Testis (tissue), 3 donors: ENCODE data around the gene LIPN. TPM values are rescaled to one million over a fixed set of nuclear protein-coding genes. Genes with fewer than 3 reads are reported as not detected.

Experiments
- DNase-seq: peaks from one replicate; pipeline ENCODE4 v3.0.0-alpha.2; 2019
- H3K27ac ChIP-seq, 2 donors: fragments of 200-600 bp; sonication (generic); one replicate each; pipeline ENCODE4 v1.5.1; 2019
- H3K27me3 ChIP-seq: fragments of 200-600 bp; sonication (generic); one replicate; pipeline ENCODE4 v1.5.1; 2019
- H3K36me3 ChIP-seq: fragments of 200-600 bp; sonication (generic); one replicate; pipeline ENCODE4 v1.5.1; 2017; ENCODE audit warnings: low read depth; ENCODE audit errors: missing control alignments
- H3K4me1 ChIP-seq: fragments of 200-600 bp; sonication (generic); one replicate; pipeline ENCODE4 v1.5.1; 2019
- H3K4me3 ChIP-seq, 2 donors: fragments of 200-600 bp; sonication (generic); one replicate each; pipeline ENCODE4 v1.5.1; 2017 to 2019
- H3K9me3 ChIP-seq: fragments of 200-600 bp; sonication (generic); one replicate; pipeline ENCODE4 v1.5.1; 2017
- POLR2A ChIP-seq: fragments of 450-650 bp; IDR thresholded peaks from one replicate; pipeline ENCODE4 v1.6.1; 2017; ENCODE audit warnings: antibody characterized with exemption, mild to moderate bottlenecking, moderate library complexity
- WGBS, 2 donors: methylation state at CpG; one replicate each; pipeline ENCODE4 v1.1.5; 2018; 5-methylcytosine and 5-hydroxymethylcytosine counted together
- intact Hi-C: fragments of 100-400 bp; cut with DNase I; formaldehyde crosslinking; loops from one replicate; pipeline ENCODE4 v1.15.1; 2023; ENCODE audit warnings: low total_unique reads
- polyA plus RNA-seq: library from polyadenylated mRNA; stranded (reverse); fragments of 350-450 nt; fragmentation: Illumina TruSeq; extraction: RNeasy Lipid Tissue Mini Kit (QIAGEN cat#74804); gene quantifications from one replicate; pipeline ENCODE4 v1.2.3, GENCODE V29; 2014; ENCODE audit warnings: low read depth, low replicate concordance; ENCODE audit not compliant: insufficient read depth
- total RNA-seq, 2 donors: library from RNA; depleted of rRNA; stranded (reverse); fragments of >200 nt; gene quantifications; one replicate each; pipeline ENCODE4 v1.2.3, GENCODE V29; 2016
- TF ChIP-seq, protein P1 (sequence below), 3 experiments: fragments of 450-650 bp in 2 of 3; fragments of 200-600 bp in 1 of 3; sonication (generic) in 1 of 3; IDR thresholded peaks; one replicate each; pipeline ENCODE4 v1.5.1; 2016 to 2019; ENCODE audit warnings: antibody characterized with exemption in 3 of 3, mild to moderate bottlenecking in 2 of 3, moderate library complexity in 1 of 3

Gene LIPN
- total and polyA plus RNA-seq, 3 donors from 2014 or later = 0.31 TPM; not detected in 2

DNA sequence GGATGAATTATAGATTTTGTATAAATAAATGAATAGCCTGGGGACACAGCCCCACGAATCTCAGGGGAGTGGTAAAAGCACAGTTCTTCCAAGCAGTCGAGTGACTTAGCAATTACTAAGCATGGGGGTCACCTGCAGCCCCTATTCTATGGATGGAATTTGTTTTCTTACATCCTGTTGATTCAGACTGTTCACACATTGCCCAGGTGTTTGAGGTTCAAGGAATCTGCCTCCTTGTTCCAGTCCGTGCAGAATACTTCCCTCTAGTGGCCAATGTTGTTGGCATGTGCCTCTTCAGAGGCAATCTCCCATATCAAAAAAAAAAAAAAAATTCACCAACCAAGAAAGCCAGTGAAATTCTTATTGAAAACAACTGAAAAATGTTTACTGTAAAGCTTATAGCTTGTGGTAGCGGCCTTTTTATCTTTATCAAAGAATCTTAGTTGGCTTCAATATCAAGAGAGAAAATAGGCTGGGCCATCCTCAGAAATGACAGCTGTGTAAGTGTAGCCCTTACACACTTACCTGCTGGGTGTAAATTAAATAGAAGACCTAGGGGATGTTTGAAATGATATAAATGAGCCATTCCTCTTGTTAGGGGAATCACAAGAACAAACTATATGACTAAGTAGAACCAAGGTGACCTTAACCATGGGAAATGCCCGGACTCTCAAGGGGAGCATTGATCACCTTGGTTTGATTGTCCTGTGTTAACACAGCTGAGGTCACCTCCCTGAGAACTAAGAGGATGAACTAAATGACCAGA lies 50.6 kb downstream of the LIPN start:
- H3K36me3 ChIP-seq = no peaks in the 10 kb centered on the region
- no peak overlapping the region for H3K27ac ChIP-seq
- H3K27me3 ChIP-seq = no peaks in the 10 kb centered on the region
- no peaks in the 10 kb centered on the region for H3K4me1 ChIP-seq
- no peak overlapping the region for H3K4me3 ChIP-seq
- intact Hi-C loops = no loop called here
- TF ChIP-seq, protein P1, sequence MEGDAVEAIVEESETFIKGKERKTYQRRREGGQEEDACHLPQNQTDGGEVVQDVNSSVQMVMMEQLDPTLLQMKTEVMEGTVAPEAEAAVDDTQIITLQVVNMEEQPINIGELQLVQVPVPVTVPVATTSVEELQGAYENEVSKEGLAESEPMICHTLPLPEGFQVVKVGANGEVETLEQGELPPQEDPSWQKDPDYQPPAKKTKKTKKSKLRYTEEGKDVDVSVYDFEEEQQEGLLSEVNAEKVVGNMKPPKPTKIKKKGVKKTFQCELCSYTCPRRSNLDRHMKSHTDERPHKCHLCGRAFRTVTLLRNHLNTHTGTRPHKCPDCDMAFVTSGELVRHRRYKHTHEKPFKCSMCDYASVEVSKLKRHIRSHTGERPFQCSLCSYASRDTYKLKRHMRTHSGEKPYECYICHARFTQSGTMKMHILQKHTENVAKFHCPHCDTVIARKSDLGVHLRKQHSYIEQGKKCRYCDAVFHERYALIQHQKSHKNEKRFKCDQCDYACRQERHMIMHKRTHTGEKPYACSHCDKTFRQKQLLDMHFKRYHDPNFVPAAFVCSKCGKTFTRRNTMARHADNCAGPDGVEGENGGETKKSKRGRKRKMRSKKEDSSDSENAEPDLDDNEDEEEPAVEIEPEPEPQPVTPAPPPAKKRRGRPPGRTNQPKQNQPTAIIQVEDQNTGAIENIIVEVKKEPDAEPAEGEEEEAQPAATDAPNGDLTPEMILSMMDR (IDR thresholded peaks at IDR 0.05) = peak in 2 of 3 experiments; percentile 45 to 65
- TF ChIP-seq POLR2A = no peak
- DNase-seq = peak; percentile 30
- WGBS, 2 donors = 60 to 65% methylated on average over 5 of the region's 5 CpGs
- H3K9me3 ChIP-seq = no peaks in the 10 kb centered on the region

DNA sequence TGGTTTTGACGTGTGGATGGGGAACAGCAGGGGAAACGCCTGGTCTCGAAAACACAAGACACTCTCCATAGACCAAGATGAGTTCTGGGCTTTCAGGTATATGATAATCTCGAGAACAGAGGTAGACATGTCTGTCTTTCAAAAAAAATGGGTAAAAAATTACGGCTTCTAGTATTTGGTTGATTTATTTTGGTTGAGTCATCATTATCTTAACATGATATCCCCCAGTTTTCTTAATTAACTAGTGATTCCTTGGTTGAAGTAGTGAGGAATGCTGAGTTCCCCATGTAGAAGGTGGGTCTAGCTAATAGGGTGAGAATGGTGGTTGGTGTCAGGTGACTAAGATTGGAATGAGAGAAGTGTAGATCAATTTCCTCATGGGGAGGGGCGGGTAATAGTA lies 53.4 kb downstream of the LIPN start:
- Histone ChIP-seq H3K4me1 (no peaks in the 10 kb centered on the region), H3K4me3 (no peak overlapping the region), H3K9me3 (no peaks in the 10 kb centered on the region), H3K36me3 (no peaks in the 10 kb centered on the region), H3K27ac (no peak overlapping the region), H3K27me3 (no peaks in the 10 kb centered on the region)
- intact Hi-C loops = no loop called here
- TF ChIP-seq, protein P1 (IDR thresholded peaks at IDR 0.05) = no peak
- TF ChIP-seq POLR2A = no peak
- no peak for DNase-seq
- WGBS, 2 donors = 90 to 91% methylated on average over 6 of the region's 6 CpGs

DNA sequence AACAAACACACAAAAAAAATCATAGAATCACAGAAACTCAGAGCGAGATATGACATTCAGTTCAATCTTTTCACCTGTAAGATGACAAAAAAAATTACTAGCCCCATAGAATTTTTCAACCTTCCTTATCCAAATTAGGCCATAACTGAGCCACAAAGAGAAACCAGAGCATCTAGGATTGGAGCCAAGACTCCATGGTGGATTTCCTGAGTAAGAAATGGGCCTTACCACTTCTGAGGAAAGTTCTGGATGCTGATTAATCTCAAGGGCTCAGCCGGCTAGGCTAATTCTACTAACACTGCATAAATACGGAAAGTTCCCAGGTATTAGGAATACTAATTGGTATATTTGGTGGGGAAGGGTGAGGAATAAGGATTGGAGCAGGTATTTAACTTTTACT lies 59.5 kb downstream of the LIPN start:
- TF ChIP-seq, protein P1 (IDR thresholded peaks at IDR 0.05) = no peak
- no peak for TF ChIP-seq POLR2A
- no peak for DNase-seq
- WGBS, 2 donors = 93 to 96% methylated on average over 3 of the region's 3 CpGs
- H3K9me3 ChIP-seq = no peaks in the 10 kb centered on the region
- H3K27ac ChIP-seq = no peak overlapping the region
- no peak overlapping the region for H3K4me3 ChIP-seq
- intact Hi-C loops = no loop called here
- H3K4me1 ChIP-seq = no peaks in the 10 kb centered on the region
- H3K27me3 ChIP-seq = no peaks in the 10 kb centered on the region
- H3K36me3 ChIP-seq = no peaks in the 10 kb centered on the region

DNA sequence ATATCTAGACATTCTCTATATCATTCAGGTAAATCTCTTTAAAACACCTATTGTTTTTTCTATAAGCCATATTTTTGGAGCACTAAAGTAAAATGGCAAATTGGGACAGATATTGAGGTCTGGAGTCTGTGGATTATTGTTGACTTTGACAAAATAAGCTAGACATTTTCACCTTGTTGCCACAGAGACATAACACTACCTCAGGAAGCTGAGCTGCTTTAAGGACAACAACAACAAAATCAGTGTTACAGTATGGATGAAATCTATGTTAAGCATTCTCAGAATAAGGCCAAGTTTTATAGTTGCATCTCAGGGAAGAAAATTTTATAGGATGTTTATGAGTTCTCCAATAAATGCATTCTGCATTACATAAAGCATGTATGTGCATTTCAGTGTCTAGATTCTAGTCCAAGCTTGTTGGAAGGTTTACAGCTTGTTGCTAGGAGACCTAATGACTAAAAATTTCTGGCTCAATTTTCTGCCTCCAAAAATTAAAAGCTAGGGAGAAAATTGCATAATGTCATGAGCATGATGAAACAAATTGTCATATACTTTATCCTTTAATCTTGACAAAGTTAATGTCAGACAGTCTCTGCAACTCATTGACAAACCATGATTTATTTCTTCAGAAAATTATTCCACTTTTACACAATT lies 61.1 kb downstream of the LIPN start:
- no peak for DNase-seq
- no peaks in the 10 kb centered on the region for H3K9me3 ChIP-seq
- no peaks in the 10 kb centered on the region for H3K36me3 ChIP-seq
- no peaks in the 10 kb centered on the region for H3K4me1 ChIP-seq
- TF ChIP-seq POLR2A = no peak
- TF ChIP-seq, protein P1 (IDR thresholded peaks at IDR 0.05) = no peak
- no peak overlapping the region for H3K27ac ChIP-seq
- H3K27me3 ChIP-seq = no peaks in the 10 kb centered on the region
- intact Hi-C loops = no loop called here
- H3K4me3 ChIP-seq = no peak overlapping the region
